Upper lobe of left lung (tissue), 6 donors: ENCODE results near the gene TUBG2. TPM values are rescaled to one million over a fixed set of nuclear protein-coding genes. Genes with fewer than 3 reads are reported as not detected.
"Not testable (repeated sequence)": the region's sequence is repeated elsewhere in the genome, so short reads cannot be mapped to it uniquely, and the experiment has no call there.

Experiments used
- ATAC-seq, 2 donors: fragments of 200-7000 bp; cut with Tn5 transposase; one replicate each; pipeline ENCODE4 v1.9.1; 2022; ENCODE audit warnings: mild to moderate bottlenecking in 2 of 2, moderate library complexity in 2 of 2; ENCODE audit not compliant: low FRiP score in 2 of 2
- DNase-seq, 2 donors: peaks; one replicate each; pipeline ENCODE4 v3.0.0-alpha.2; 2019 to 2020
- H3K27ac ChIP-seq, 4 donors: fragments of 200-600 bp; sonication (generic); one replicate each; pipeline ENCODE4 v1.5.1; 2016 to 2019
- H3K27me3 ChIP-seq, 4 donors: fragments of 200-600 bp; sonication (generic); one replicate each; pipeline ENCODE4 v1.5.1; 2017 to 2019
- H3K36me3 ChIP-seq, 4 donors: fragments of 200-600 bp; sonication (generic); one replicate each; pipeline ENCODE4 v1.5.1; 2016 to 2019
- H3K4me1 ChIP-seq, 4 donors: fragments of 200-600 bp; sonication (generic); one replicate each; pipeline ENCODE4 v1.5.1; 2018 to 2019
- H3K4me3 ChIP-seq, 4 donors: fragments of 200-600 bp; sonication (generic); one replicate each; pipeline ENCODE4 v1.5.1; 2017 to 2019; ENCODE audit warnings: mild to moderate bottlenecking in 2 of 4, moderate library complexity in 1 of 4
- H3K9me3 ChIP-seq, 4 donors: fragments of 200-600 bp; sonication (generic); one replicate each; pipeline ENCODE4 v1.5.1; 2018 to 2019
- EP300 ChIP-seq, 4 donors: sonication (generic); formaldehyde crosslinking; IDR thresholded peaks; one replicate each; pipeline ENCODE4 v1.5.1; 2017; ENCODE audit warnings: antibody characterized with exemption in 4 of 4, control low read depth in 2 of 4
- POLR2A ChIP-seq, 4 donors: fragments of 450-650 bp; IDR thresholded peaks; one replicate each; pipeline ENCODE4 v1.5.1; 2016 to 2017; ENCODE audit warnings: antibody characterized with exemption in 4 of 4, mild to moderate bottlenecking in 2 of 4
- POLR2AphosphoS5 ChIP-seq, 2 donors: sonication (generic); formaldehyde crosslinking; IDR thresholded peaks; one replicate each; pipeline ENCODE4 v1.5.1; 2017; ENCODE audit warnings: antibody characterized with exemption in 2 of 2
- WGBS, 2 donors: methylation state at CpG; one replicate each; pipeline ENCODE4 v1.1.5; 2017 to 2018; 5-methylcytosine and 5-hydroxymethylcytosine counted together
- total RNA-seq, 6 donors: library from RNA; depleted of rRNA in 4 of 6; stranded (reverse); fragments of >200 nt in 4 of 6; gene quantifications; one replicate each; pipeline versions ENCODE4 v1.1.0 to v1.2.1, GENCODE V29; 2016 to 2021
- TF ChIP-seq, protein P1 (sequence below), 6 experiments: fragments of 450-650 bp in 4 of 6; fragments of 200-600 bp in 2 of 6; sonication (generic) in 2 of 6; IDR thresholded peaks; one replicate each; pipeline ENCODE4 v1.5.1; 2016 to 2019; ENCODE audit warnings: antibody characterized with exemption in 6 of 6
- donor health status: DM: no; HTN: no; CAD: no; lungs with moderate emphysema.
- donor health status: DM: no; HTN: yes; CAD: no; lungs with severe emphysema.

Gene TUBG2
- total RNA-seq, 6 donors from 2014 or later, result 12.4 to 104 (median 15.2) TPM

DNA sequence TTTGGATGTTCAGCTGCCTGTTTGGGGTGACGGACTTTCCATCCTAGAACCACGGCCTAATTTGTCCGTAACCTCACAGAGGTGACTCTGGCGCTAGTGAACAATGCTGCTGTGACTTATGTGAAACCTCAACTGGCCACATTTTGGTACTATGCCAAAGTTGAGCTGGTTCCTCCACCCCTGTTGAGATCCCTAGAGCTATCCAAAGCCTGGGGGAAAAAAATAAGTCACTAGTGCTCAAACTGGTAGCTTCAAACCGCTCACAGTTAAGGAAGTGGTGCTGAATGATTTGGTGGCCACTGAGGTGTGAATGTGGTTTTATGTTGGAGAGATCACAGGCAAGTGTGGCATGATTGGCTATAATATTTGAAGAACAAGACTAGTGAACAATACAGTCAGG is 11.3 kb upstream of the TUBG2 start:
- DNase-seq (no peak), ATAC-seq (no peak)
- H3K27me3 ChIP-seq, result no peaks in the 10 kb centered on the region
- TF ChIP-seq EP300 (IDR thresholded peaks at IDR 0.05), result no peak
- TF ChIP-seq, protein P1, sequence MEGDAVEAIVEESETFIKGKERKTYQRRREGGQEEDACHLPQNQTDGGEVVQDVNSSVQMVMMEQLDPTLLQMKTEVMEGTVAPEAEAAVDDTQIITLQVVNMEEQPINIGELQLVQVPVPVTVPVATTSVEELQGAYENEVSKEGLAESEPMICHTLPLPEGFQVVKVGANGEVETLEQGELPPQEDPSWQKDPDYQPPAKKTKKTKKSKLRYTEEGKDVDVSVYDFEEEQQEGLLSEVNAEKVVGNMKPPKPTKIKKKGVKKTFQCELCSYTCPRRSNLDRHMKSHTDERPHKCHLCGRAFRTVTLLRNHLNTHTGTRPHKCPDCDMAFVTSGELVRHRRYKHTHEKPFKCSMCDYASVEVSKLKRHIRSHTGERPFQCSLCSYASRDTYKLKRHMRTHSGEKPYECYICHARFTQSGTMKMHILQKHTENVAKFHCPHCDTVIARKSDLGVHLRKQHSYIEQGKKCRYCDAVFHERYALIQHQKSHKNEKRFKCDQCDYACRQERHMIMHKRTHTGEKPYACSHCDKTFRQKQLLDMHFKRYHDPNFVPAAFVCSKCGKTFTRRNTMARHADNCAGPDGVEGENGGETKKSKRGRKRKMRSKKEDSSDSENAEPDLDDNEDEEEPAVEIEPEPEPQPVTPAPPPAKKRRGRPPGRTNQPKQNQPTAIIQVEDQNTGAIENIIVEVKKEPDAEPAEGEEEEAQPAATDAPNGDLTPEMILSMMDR (IDR thresholded peaks at IDR 0.05), result no peak
- TF ChIP-seq POLR2A (IDR thresholded peaks at IDR 0.05), result no peak
- TF ChIP-seq POLR2AphosphoS5 (IDR thresholded peaks at IDR 0.05), result no peak
- H3K9me3 ChIP-seq, result no peaks in the 10 kb centered on the region
- H3K27ac ChIP-seq, result no peak overlapping the region
- 78 to 80% methylated on average over 5 of the region's 5 CpGs for WGBS, 2 donors
- H3K4me3 ChIP-seq, result no peak overlapping the region
- H3K4me1 ChIP-seq, result no peaks in the 10 kb centered on the region
- no peaks in the 10 kb centered on the region for H3K36me3 ChIP-seq

DNA sequence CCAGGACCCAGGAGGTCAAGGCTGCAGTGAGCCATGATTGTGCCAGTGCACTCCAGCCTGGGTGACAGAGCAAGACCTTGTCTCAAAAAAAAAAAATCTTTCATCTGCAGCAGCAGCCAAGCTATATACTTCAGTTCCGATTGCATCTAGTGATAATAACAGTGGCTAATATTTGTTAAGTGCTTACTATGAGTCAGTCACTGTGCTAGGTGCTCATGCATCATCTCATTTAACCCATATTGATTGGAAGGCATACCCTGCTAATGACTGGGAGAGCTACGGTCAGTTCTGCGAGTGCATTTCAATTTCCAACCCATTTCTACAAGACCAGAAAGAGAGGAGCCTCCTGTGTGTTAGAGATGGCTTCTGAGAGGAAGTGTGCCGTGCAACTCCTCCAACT is 7.7 kb upstream of the TUBG2 start:
- Histone ChIP-seq H3K4me3 (no peak overlapping the region), H3K36me3 (no peaks in the 10 kb centered on the region), H3K9me3 (no peaks in the 10 kb centered on the region), H3K4me1 (peaks cover 3 to 15% (median 11%) of the 10 kb centered on the region in 4 donors), H3K27ac (no peak overlapping the region), H3K27me3 (peaks cover 0 to 4% (median 0%) of the 10 kb centered on the region in 4 donors)
- TF ChIP-seq POLR2A (IDR thresholded peaks at IDR 0.05), result no peak
- DNase-seq (no peak), ATAC-seq (no peak)
- 72 to 76% methylated on average over 4 of the region's 4 CpGs for WGBS, 2 donors

DNA sequence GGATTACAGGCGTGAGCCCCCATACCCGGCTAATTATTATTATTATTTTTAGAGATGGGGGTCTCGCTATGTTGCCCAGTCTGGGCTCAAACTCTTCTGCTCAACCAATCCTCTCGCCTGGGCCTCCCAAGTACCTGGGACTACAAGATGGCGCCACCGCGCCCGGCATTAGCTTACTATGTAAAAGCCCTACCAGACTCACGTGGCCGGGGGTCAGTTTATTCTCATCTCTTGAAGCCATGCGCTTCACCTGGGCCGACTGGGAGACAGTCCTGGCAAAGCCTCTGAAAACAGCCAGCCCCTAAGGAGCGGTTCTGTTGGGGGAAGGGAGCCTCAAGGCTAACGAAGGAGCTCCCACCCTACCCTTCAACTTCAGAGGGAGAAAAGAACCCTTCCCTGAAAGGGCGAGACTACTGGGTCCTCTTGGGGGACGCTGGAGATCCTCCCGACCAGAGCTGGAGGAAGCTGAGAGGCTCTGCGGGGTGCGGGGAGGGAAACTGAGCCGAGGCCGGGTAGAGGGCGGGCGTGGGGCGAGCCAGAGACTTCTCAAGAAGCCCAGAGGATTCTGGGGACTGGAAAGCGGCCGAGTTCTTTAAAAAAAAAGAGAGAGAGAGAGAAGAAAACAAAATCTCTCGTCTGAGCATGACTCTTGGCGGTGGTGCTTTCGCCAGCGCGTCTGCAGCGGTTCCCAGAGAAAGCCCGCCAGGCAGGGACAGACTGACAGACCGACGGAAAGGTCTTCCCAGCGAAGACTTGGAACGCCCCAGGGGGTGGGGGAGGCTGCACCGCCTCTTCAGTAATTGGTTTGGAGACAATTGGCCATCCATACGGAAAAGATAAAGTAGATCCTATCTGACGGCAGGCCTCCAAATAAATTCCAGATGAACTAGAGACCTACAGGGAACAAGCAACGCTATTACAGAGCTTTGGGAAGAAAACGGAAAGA is 5.6 kb upstream of the TUBG2 start:
- Histone ChIP-seq H3K27me3 (peaks cover 0 to 4% (median 0%) of the 10 kb centered on the region in 4 donors), H3K36me3 (no peaks in the 10 kb centered on the region), H3K4me3 (peak overlapping the region in 3 of 4 donors; percentile 29 to 46 (median 44)), H3K9me3 (no peaks in the 10 kb centered on the region), H3K4me1 (peaks cover 3 to 15% (median 11%) of the 10 kb centered on the region in 4 donors), H3K27ac (peak overlapping the region; percentile 10 to 79 (median 69))
- peak in 1 of 2 donors; percentile 13 for TF ChIP-seq POLR2AphosphoS5 (IDR thresholded peaks at IDR 0.05)
- TF ChIP-seq, protein P1 (IDR thresholded peaks at IDR 0.05), result no peak
- no peak for TF ChIP-seq POLR2A (IDR thresholded peaks at IDR 0.05)
- no peak for TF ChIP-seq EP300 (IDR thresholded peaks at IDR 0.05)
- WGBS, 2 donors, result 21 to 27% methylated on average over 35 to 42 of the region's 42 CpGs
- DNase-seq, result peak in 1 of 2 donors; percentile 59
- ATAC-seq, result peak; percentile 73 to 89

- WGBS, 2 donors, result 59 to 60% methylated on average over 2 of the region's 2 CpGs
- no peak for ATAC-seq
- Histone ChIP-seq H3K4me1 (peaks cover 10 to 33% (median 17%) of the 10 kb centered on the region in 4 donors), H3K27me3 (peaks cover 0 to 4% (median 0%) of the 10 kb centered on the region in 4 donors), H3K27ac (no peak overlapping the region), H3K4me3 (no peak overlapping the region), H3K36me3 (no peaks in the 10 kb centered on the region), H3K9me3 (no peaks in the 10 kb centered on the region)
- no peak for DNase-seq
- TF ChIP-seq POLR2AphosphoS5 (IDR thresholded peaks at IDR 0.05), result no peak
- TF ChIP-seq, protein P1 (IDR thresholded peaks at IDR 0.05), result no peak
- TF ChIP-seq POLR2A (IDR thresholded peaks at IDR 0.05), result no peak
Observed at GRCh38 chr17:42655528-42655927, 3.6 kb upstream of the TUBG2 start.

GRCh38 chr17:42657824-42658588 is 1.1 kb upstream of the TUBG2 start:
- Histone ChIP-seq H3K27ac (no peak overlapping the region), H3K4me1 (peaks cover 10 to 33% (median 20%) of the 10 kb centered on the region in 4 donors), H3K27me3 (peaks cover 0 to 4% (median 0%) of the 10 kb centered on the region in 4 donors), H3K36me3 (no peaks in the 10 kb centered on the region), H3K9me3 (no peaks in the 10 kb centered on the region), H3K4me3 (no peak overlapping the region)
- ATAC-seq, result no peak
- TF ChIP-seq EP300 (IDR thresholded peaks at IDR 0.05), result no peak
- TF ChIP-seq, protein P1 (IDR thresholded peaks at IDR 0.05), result no peak
- no peak for TF ChIP-seq POLR2A (IDR thresholded peaks at IDR 0.05)
- no peak for TF ChIP-seq POLR2AphosphoS5 (IDR thresholded peaks at IDR 0.05)
- DNase-seq, result no peak
- 79 to 90% methylated on average over 9 of the region's 9 CpGs for WGBS, 2 donors

DNA sequence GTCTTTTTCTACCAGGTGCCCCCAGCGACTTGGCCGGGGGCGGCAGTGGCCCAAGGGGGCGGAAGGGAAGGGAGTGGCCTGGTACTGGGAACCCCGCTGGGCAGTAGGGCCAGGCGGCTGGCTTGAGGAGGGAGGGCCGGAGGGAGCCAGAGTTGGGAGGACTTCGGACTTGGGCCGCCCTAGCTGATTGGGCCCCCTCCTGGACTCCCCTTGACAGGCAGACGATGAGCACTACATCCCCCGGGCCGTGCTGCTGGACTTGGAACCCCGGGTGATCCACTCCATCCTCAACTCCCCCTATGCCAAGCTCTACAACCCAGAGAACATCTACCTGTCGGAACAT is 819 bp downstream of the TUBG2 start:
- peaks cover 0 to 13% (median 1%) of the 10 kb centered on the region in 4 donors for H3K36me3 ChIP-seq
- DNase-seq, H3K27me3 ChIP-seq, H3K9me3 ChIP-seq: not testable (repeated sequence)
- peak overlapping the region in 3 of 4 donors; percentile 68 to 77 (median 76) for H3K4me3 ChIP-seq
- peaks cover 5 to 19% (median 10%) of the 10 kb centered on the region in 4 donors for H3K4me1 ChIP-seq
- peak overlapping the region in 2 of 4 donors; percentile 80 to 82 for H3K27ac ChIP-seq
- 39% methylated on average over 5 of the region's 14 CpGs; no CpG with 5 or more reads in 1 of the 2 donors for WGBS, 2 donors
- peak in 1 of 2 donors; percentile 30 for ATAC-seq
